NCI-H82 (cell line): Measurements from ENCODE around the gene ERVFRD-1.
"Not testable (repeated sequence)": the region's sequence is repeated elsewhere in the genome, so short reads cannot be mapped to it uniquely, and the experiment has no call there.

Experiments used
- DNase-seq: peaks from one replicate; lab custom pipeline; 2025; lab: John Stamatoyannopoulos, UW

ERVFRD-1 gene

DNA sequence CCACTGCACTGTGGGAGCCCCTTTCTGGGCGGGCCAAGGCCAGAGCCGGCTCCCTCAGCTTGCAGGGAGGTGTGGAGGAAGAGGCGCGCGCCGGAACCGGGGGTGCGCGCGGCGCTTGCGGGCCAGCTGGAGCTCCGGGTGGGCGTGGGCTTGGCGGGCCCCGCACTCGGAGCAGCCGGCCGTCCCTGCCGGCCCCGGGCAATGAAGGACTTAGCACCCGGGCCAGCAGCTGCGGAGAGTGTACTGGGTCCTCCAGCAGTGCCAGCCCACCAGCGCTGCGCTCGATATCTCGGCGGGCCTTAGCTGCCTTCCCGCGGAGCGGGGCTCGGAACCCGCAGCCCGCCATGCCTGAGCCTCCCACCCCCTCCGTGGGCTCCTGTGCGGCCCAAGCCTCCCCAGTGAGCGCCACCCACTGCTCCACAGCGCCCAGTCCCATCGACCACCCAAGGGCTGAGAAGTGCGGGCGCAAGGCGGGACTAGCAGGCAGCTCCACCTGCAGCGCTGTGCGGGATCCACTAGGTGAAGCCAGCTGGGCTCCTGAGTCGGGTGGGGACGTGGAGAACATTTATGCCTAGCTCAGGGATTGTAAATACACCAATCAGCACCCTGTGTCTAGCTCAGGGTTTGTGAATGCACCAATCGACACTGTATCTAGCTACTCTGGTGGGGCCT is 24.2 kb downstream of the ERVFRD-1 start:
- not testable (repeated sequence) for DNase-seq

DNA sequence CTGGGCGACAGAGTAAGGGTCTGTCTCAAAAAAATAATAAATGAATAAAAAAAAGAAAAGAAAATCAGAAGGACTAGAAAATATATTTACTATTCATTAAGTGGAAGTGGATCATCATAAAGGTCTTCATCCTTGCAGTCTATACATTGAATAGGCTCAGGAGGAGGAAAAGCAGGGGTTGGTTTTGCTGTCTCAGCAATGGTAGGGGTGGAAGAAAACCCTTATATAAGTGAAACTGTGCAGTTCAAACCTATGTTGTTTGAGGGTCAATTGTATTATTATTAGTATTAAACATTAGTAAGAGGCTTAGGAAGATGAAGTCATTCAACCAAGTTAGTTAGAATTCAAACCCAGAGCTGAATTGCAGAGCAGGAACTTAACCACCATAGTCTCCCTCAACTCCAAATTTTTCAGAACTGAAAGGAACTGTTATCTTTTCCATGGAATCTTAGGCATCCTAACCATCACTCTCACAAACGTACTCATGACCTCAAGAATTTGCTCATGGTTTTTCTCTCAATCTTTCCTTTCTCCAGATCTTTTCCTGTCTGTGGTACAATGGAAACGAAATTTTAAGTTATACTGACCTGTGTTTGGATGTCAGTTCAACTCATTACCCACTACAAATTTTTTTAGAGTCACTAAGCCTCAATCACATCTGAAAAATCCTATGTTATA is 25.6 kb downstream of the ERVFRD-1 start:
- DNase-seq, result no peak

DNA sequence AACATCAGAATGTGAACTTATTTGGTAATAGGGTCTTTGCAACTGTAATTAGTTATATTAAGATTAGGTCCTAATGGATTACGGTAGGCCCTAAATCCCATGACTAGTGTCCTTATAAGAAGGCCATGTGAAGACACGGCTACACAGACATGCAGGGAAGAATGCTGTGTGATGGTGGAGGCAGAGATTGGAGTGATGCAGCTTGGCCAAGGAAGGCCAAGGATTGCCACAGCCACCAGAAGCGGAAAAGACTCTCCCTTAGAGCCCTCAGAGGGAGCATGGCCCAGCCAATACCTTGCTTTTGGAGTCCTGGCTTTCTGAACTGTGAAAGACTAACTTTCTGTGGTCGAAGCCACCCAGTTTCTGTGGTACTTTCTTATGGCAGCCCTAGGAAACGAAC is 27.6 kb downstream of the ERVFRD-1 start:
- peak; percentile 70 for DNase-seq

DNA sequence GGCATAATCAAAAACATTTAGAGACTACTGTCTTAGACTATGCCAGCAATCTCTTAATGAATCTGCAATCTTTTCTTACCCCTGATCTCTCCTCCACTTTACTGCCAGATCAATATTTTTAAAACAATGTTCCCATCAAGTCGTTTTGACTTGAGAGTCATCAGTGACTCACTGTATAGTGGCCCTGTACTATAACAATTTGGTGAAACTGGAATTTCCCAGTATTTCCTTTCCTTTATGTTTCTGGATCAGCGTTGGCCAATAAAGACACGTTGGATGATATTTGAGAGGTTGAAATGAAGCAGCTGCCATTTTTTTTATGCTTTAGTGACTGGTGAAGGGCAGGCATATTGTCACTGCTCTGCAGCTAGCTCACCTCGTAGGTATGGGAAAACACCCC is 28.0 kb downstream of the ERVFRD-1 start:
- DNase-seq, result peak; percentile 52

DNA sequence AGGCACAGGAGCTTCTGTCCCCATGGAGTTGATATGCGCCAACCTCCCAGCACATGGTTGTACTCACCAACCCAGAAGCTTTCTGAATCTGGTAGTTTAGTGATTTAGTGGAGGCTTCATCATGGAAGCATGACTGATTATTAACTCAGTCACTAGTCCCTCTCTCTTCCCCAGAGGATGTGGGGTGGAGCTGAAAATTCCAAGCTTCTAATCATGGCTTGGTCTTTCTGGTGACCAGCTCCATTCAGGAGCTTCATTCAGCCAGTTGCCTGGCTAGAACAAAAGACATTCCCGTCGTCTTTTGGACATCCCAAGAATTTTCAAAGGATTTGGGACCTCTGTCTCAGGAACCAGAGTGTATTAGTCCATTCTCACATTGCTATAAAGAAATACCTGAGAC is 31.2 kb downstream of the ERVFRD-1 start:
- DNase-seq, result no peak

DNA sequence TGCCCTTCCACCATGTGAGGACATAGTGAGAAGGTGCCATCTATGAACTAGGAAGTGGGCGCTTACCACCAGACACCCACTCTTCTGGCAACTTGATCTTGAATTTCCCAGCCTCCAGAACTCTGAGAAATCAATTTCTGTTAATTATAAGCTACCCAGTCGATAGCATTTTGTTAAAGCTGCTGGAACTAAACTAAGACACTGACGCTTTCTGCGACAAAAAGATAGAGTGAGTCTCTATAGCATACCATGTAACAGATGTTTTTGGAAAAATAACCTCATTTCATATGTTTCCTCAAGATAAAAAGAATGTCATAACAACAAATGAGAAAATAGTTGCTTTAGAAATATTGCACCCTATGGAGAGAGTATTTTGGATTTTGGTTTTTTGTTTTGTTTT is 33.3 kb downstream of the ERVFRD-1 start:
- no peak for DNase-seq

DNA sequence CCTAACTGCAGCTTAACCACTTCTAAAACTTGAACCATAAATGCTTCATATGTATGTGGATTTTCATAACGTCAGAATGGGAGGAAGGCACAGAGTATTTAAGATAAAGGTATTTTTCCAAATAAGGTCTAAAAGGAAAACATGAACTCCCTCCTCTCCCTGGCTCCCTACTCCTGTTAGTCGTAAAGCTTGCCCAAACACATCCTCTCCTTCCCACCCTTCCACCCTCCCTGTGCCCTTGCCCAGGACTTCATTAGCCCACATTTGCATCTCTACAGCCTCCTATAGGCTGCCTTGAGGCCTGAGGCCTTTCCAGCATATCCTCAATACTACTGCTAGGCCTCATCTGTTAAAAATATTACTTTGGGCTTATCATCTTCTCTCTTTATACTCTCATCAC is 35.0 kb downstream of the ERVFRD-1 start:
- DNase-seq, result no peak

DNA sequence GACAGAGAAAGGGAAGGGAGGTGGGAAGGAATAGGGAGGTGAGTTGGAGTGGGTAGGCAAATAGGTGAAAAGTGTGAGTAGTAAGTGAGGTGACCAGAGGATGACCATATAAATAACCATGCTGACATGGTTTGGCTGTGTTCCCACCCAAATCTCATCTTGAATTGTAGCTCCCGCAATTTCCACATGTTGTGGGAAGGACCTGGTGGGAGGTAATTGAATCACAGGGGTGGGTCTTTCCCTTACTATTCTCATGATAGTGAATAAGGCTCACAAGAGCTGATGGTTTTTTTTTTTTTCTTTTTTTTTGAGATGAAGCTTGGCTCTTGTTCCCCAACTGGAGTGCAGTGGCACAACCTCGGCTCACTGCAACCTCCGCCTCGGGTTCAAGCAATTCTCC is 39.4 kb downstream of the ERVFRD-1 start:
- DNase-seq, result no peak

DNA sequence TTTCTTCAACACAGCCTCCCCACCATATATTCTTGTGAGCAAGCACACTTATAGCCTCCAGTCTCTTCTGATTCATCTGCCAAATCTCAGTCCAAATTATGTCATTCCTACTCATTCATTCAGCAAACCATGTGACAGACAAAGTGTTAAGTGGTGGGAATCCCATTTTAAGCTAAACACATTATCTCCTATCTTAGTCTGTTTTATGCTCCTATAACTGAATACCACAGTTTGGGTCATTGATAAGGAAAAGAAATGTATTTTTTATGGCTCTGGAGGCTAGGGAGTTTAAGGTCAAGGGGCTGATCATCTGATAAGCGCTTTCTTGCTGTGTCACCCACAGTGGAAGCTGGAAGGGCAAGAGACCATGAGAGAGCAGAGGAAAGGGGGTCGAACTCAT is 41.8 kb downstream of the ERVFRD-1 start:
- DNase-seq, result no peak

DNA sequence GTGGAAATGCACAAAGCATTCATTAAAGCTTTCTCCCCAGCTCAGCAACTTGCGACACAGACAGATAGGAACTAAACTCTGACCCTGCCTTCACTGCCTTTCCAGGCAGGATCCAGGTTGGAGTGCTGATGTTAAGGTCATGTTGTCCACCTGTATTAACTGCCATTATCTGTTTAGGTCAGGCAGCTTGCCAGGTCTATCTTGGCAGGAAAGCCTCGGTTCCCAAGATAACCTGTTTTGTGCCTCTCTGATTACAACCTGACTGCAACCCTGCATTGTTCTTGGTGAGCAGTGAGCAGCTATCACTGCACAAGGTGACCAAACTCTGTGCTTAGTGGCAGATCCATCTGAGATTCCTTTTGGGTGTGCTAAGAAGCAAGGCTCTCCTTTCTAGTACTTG is 44.2 kb downstream of the ERVFRD-1 start:
- DNase-seq, result no peak

DNA sequence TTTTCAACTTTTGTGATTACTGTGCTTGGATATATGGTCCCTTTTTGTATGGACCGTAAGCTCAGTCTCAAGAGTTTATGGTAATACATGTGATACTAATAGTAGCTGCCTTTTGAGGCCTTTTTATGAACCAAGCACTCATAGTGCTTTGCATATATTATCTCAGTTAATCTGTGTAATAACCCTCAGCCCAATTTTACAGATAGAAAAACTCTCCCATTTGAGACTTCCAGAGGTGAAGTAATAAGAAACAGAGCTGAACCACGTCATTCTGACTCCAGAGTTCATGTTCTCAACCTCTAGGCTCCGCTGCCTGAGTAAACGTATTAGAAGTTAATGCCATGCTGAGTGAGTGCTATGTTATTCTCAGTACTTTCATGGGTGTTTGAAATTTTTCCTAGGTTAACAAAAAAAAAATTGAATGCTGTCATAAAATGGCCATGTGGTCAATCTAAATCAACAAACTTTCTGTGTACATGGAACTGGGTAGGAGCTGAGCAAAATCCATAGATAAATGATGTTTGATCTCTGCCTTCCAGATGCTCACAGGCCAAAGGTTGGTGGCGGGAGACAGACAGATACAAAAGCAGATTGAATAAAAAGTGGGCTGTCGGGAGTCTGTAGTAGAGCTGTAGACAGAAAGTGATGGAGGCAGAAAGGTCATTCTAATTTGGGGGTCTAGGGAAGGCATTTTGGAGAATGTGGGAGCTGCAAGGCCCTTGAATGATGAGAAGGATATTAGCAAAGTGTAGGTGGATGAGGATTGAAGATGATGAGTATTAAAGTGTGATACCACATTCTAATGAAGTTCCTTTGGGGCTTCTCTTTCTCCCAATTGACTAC is 44.8 kb downstream of the ERVFRD-1 start:
- no peak for DNase-seq

DNA sequence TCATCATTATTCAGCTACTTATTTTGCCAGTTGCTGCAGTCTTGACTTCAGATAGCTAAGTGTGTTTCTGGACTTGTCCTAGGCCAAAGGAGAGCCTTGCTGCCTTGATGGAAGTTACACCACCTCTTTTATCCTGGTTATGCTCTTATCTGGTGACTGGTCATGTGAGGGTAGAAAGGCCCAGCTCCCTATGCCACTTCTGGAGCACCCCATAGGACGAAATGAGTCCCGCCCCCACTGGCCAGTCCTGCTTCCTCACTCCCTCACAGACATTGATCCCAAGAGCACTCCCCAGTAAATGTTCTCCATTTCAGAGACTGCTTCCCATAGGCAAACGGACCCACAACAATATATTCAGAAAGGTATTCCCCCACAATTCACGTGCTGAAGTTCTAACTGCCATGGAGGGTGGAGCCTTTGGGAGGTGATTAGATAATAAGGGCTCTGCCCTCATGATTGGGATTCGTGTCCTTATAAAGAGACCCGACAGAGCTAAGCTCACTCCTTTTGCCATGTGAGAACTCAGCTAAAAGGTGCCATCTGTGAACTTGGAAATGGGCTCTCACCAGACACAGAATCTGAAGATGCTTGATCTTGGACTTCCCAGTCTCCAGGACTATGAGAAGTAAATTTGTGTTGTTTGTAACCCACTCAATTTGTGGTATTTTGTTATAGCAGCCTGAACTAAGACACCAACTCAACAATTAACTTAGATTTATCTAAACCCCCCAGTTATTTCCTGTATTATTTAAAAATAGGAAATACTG is 45.9 kb downstream of the ERVFRD-1 start:
- DNase-seq, result peak; percentile 49

DNA sequence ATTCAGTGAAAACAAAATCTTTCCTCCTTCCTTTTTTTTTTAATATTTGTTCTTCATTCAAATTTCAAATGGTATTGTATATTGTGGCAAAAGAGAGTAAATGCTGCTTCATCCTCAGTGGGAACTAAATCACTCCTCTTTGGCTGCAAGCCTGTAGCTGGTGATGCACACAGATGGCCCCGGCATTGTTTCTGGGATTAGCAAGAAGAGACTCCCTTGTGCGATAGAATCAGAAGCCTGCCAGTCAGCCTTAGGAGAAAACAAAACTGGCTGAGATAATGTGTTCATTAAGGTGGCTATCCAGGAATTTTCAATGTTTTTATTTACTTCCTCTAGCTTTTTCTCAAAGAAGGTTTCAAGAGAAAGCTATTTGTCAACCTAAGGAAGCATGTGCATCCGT is 46.7 kb downstream of the ERVFRD-1 start:
- peak; percentile 93 for DNase-seq

DNA sequence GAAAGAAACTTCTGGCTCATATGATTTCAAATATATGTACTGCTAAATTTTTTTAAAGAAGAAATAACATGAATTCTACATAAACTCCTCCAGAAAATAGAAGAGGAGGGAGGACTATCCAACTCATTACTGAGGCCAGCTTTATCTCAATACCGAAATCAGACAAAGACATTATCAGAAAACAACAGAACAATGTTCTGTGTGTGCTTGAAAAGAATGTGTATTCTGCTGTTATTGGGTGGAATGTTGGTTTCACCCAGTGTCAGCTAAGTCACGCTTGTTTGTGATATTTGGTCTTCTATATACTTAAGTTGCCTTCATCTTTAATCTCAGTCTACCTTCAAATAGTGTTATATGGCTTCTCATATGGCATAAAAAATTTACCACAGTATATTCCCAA is 48.8 kb downstream of the ERVFRD-1 start:
- DNase-seq, result no peak

DNA sequence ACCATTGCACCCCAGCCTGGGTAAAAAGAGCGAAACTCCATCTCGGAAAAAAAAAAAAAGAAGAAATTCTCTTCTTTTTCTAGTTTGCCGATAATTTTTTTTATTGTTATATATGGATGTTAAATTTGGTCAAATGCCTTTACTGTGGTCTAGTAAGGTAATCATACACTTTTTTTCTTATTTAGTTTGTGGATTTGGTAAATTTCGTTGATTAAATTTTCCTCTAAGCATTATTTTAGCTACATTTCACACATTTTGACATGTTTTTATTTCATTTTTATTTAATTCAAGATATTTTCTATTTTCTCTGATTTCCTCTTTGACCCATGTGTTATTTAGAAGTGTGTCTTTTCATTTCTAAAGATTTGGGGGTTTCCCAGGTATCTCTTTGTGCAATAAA is 49.4 kb downstream of the ERVFRD-1 start:
- DNase-seq, result no peak

DNA sequence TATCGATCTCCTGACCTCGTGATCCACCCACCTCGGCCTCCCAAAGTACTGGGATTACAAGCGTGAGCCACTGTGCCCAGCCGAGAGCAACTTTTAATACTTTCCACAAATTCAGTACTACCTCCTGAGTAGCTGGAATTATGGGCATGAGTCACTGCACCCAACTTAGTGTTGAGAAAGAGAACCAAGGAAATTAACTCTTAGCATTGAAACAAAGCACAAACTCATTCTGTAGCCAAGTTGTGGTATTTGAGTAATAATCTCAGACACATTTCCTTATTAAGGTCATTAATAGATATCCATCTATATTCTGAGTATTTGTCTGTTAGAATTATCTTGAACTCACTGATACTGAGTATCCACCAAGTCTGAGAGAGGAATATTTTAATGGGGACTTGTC is 53.1 kb downstream of the ERVFRD-1 start:
- DNase-seq, result no peak

DNA sequence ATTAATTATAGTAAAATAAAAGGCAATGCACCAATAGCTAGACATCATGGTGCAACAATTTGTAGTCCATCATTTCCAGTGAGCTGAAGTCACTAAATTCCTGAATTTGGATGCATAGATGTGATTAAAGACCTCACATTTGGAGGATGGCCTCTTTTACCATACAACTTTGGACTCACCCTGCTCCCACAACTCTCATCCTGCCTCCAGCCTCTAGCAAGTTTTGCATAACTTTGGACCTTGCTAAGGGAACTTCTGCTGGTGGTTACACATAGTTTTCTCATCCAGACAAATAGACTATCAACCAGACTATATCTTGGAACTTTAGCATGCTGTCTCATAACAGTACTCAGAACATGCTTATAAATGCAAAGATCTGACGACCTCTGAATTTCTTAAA is 54.7 kb downstream of the ERVFRD-1 start:
- no peak for DNase-seq

DNA sequence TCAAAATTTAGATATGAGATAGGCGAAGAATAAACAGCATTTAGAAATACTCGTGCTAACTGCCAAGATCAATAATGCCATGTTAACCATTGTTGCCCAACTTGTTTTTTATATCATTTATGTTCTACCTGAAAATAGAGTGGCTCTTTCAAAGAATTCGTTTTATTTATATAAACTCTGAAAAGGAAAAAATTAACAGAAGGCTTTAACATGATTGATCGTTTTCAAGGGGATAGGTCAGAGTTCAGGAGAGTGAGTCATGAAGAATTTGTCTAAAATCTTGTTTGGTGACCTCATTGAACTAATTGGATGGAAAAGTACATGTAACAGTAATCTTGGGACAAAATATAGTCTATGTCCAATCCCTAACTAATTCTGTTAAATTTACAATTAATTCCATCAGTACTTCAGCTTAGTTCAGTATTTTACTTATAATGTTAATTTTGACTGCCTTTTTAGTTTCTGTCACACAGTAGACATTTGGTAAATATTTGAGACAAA is 56.3 kb downstream of the ERVFRD-1 start:
- peak; percentile 18 for DNase-seq

DNA sequence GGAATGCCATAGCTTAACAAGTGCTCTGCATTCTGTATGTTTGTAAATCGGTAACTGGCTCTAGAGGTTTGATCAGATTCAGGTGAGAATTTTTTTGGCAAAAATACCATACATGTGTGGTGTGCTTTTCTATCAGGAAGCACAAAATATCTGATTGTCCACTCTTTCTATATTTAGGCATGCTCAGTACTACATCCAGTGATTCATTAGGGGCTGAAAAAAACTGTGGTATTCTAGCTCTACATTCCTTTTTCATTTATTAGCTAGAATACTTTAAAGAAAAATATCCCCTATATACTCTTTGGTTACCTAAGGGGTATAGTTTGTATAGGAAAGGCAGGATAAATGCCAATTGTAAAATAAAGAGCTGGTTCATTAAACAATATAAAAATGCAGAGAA is 56.8 kb downstream of the ERVFRD-1 start:
- no peak for DNase-seq

DNA sequence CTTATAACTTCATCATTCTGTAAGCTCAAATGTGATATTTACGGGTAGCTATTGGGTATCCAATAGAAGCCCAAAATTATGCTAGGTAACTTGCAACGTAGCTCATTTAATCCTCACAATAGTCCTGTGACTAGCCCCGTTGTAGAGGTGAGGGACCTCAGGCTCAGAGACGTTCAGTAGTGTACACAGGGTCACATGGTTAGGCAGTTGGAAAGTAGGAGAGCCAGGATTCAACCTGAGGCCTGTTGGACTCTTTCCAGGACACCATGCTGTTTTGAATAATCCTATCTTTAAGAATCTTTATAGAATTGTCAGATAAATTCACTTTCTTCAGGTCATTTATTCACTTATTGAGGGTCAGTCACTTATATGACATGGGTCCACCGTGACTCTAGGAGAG is 58.2 kb downstream of the ERVFRD-1 start:
- DNase-seq, result no peak
